ENCODE results near the gene CXCL10.

The CXCL10 gene

DNA sequence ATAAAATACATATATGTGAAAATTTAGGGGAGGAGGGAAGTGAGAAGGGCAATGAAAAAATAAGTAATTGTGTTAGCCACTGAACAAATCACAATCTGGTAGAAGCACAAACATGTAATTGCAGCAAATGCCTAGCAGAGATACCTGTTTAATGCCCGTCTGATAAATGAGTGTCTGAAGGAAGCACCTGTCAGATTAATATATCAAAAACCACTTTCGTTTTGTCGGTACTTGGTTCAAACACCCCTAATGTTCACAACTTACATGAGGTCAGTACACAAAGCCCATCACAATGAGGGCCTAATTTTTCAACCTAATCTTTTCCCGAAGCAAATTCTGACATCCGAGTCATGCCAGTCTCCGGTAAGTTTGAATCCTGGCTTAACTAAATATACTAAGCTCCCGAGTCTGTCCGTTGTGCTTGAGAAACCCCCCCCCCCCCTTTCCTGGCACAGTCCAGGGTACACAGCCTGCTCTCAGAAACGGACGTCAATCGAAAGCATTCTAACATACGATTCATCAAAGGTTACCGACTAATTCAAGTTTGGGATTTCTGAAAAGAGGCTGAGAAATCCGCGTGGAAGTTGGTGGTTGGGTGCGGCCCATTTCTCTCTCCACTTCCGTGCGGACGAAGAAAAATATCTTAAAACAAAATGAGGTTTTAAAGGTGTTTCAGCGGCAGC, 33.3 kb downstream of the CXCL10 start:
- no peak for DNase-seq

DNA sequence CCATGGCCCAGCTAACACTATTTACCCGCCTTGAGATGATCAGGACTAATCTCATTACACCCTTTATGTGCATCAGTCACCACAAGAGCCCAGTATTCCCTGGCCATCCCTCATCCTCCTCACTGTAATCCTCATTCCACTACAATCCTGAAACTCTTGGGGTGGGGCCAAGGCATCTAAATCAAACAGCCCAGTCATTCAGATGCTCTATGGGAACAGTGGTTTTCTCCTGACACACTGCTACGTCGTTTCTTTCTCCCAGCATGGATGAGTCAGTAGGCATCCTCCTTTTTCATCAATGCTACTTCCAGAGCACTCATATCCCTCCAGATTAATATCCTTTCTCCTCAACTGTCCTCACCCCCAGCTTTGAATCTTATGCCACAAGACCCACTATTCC, 38.2 kb downstream of the CXCL10 start:
- DNase-seq = no peak

DNA sequence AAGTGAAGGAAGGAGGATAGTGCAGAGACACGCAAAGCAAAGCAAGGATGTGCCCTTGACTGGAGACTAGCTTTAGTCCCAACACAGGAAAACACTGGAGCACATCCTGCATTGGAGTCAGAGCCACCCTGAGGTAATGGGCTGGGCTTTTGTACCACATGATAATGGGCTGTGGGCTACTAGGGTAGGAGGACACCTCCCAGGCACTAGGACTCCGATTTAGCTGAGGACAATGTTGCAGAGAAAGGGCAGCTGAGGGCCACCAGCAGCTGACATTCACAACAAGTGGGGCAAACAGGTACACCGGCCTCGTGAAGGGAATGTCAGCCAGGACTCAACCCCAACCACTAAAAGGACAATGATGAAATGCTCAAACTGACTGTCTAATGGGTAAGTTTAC, 42.7 kb downstream of the CXCL10 start:
- no peak for DNase-seq

DNA sequence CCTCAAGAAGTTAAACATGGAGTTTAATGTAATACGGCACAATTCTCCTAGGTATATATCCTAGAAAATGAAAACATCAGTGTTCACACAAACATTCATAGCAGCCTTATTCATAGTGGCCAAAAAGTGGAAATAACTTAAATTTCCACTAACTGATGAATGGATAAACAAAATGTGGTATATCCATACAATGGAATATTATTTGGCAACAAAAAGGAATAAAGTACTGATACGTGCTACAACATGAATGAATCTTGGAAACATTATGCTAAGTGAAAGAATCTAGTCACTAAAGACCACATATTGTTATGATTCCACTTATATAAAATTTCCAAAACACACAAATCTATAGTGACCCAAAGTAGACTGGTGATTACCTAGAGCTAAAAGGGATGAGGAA, 47.1 kb downstream of the CXCL10 start:
- no peak for DNase-seq

DNA sequence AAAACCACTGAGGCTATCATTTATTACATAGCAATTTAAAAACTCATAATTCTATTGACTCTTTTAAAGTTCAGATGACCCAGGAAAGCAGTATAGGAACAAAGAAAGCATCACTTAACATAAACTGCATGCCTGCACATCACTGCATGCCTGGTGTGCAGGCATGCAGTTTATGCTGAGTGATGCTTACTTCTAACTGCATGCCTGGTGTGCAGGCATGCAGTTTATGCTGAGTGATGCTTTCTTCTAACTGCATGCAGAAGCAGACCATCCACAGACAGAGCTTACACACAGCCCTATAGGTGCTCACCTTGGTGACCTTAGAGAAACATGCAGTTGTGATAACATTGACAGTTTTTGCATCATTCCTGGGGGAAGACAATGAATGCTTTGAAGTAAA, 49.5 kb downstream of the CXCL10 start:
- DNase-seq = no peak
